Activated CD4-positive, alpha-beta T cell treated with anti-CD3 and anti-CD28 coated beads for 36 hours (primary cell): ENCODE data around the gene STARD5. TPM values are rescaled to one million over a fixed set of nuclear protein-coding genes. Genes with fewer than 3 reads are reported as not detected.
A peak's percentile ranks its signal among the peaks of the same experiment; 100 is the strongest.

Source experiments
- ATAC-seq: fragments of 200-7000 bp; cut with Tn5 transposase; one replicate; pipeline ENCODE4 v1.10.0; 2021; ENCODE audit warnings: mild to moderate bottlenecking, moderate library complexity
- CTCF ChIA-PET: fragments of 350-600 bp; sonication (Branson Sonifier 250); formaldehyde crosslinking; loops from one replicate; lab custom pipeline; 2021; ENCODE audit warnings: antibody characterized with exemption; lab: Charles Lee
- POLR2A ChIA-PET: fragments of 350-600 bp; sonication (Branson Sonifier 250); formaldehyde crosslinking; loops from one replicate; lab custom pipeline; 2021; ENCODE audit warnings: antibody characterized with exemption, inconsistent platforms; lab: Charles Lee
- DNase-seq: peaks from one replicate; pipeline ENCODE4 v3.0.0-alpha.2; 2020
- H3K27ac Mint-ChIP-seq: one replicate; pipeline ENCODE4 v1.8.0; 2021; ENCODE audit warnings: mixed read lengths
- H3K27me3 Mint-ChIP-seq: one replicate; pipeline ENCODE4 v1.8.0; 2021; ENCODE audit warnings: mixed read lengths
- H3K36me3 Mint-ChIP-seq: one replicate; pipeline ENCODE4 v1.8.0; 2021; ENCODE audit warnings: low read depth, mixed read lengths
- H3K4me1 Mint-ChIP-seq: one replicate; pipeline ENCODE4 v1.8.0; 2021; ENCODE audit warnings: mixed read lengths
- H3K4me3 Mint-ChIP-seq: one replicate; pipeline ENCODE4 v1.8.0; 2021; ENCODE audit warnings: mild to moderate bottlenecking, moderate library complexity, mixed read lengths
- H3K9me3 Mint-ChIP-seq: one replicate; pipeline ENCODE4 v1.8.0; 2021; ENCODE audit warnings: low read depth, mixed read lengths
- intact Hi-C, 2 experiments: fragments of 100-400 bp; cut with DNase I in 1 of 2; cut with micrococcal nuclease in 1 of 2; formaldehyde crosslinking; loops; one replicate each; pipeline versions ENCODE4 v1.14.2 to v1.15.1; 2022 to 2024; cut with DNase I, micrococcal nuclease
- total RNA-seq, 2 experiments: library from RNA; stranded (reverse); gene quantifications; one replicate each; pipeline ENCODE4 v1.2.3, GENCODE V29; 2021

STARD5 gene
- total RNA-seq, 2 experiments from 2014 or later, result 8.9 to 9.2 TPM

DNA sequence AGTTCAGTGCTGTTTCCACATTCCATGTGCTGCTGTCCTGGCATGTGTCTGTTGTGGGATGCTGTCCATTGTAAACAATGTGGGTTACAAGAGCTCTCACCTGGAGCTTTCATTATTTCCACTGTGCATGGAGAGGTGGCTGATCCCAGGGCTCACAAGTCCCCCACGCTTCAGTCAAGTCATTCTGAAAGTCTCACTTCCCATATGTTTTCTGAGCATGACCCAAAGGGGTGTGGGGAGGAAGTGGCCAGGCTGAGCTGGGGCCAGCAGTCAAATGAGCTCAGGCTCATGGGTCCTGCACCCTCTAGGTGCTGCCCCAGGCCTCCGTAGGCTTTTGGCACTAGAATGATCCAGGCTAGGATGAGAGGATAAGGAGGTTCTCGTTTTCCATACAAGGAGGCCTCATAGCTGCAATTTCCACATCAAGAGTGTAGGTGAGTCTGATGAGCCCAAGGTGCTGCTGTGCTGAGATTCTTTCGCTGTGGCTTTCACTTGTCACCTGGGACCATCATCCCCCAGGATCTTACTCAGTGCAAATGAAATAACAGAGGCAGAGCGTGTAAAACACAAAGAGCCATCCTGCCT lies 22.0 kb downstream of the STARD5 start:
- Mint-ChIP-seq H3K9me3 (no peaks in the 10 kb centered on the region), H3K36me3 (peaks cover 98% of the 10 kb centered on the region), H3K27ac (peak overlapping the region; percentile 98), H3K4me1 (peaks cover 66% of the 10 kb centered on the region), H3K27me3 (no peaks in the 10 kb centered on the region), H3K4me3 (peak overlapping the region; percentile 94)
- ChIA-PET CTCF (interaction anchor here (0.5 to 5.0 kb wide), 15 partner anchors 9 to 1307 kb away, joined by 3 to 31 read pairs (median 3); no protein-coding TSS in a partner anchor), POLR2A (interaction anchor here (0.9 to 2.6 kb wide), 3 partner anchors 15 to 36 kb away, joined by 3 to 8 read pairs (median 5); partner anchors contain the start of gene STARD5)
- peak; percentile 45 for ATAC-seq
- DNase-seq, result peak; percentile 67
- intact Hi-C loops, result loop anchor here in 1 of 2 experiments (1.0 kb wide), 1 partner anchor 22 kb away; the partner anchor contains the start of gene STARD5

DNA sequence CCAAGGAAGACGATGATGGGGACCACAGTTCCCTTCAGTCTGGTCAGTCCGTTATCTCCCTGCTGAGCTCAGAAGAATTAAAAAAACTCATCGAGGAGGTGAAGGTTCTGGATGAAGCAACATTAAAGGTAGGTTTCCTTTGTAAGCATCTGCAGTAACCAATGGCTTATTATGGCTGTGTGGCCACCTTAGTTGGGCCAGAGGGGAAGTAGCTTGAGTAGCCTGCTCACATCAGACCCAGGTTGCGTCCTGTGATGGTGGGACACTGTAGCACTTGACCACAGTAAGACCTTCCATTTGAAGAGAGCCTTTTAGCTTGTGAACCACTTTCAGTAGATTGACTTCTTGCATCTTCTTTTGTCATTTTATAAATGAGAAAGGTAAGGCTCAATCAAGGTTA lies 22.6 kb downstream of the STARD5 start:
- Mint-ChIP-seq H3K9me3 (no peaks in the 10 kb centered on the region), H3K27me3 (no peaks in the 10 kb centered on the region), H3K4me3 (peak overlapping the region; percentile 94), H3K36me3 (peaks cover 95% of the 10 kb centered on the region), H3K4me1 (peaks cover 68% of the 10 kb centered on the region), H3K27ac (peak overlapping the region; percentile 98)
- DNase-seq (no peak), ATAC-seq (no peak)
- intact Hi-C loops, result no loop called here
- ChIA-PET CTCF (interaction anchor here (0.6 to 5.0 kb wide), 11 partner anchors 9 to 91 kb away, joined by 3 to 31 read pairs (median 3); no protein-coding TSS in a partner anchor), POLR2A (interaction anchor here (0.9 to 2.6 kb wide), 3 partner anchors 14 to 35 kb away, joined by 3 to 8 read pairs (median 5); partner anchors contain the start of gene STARD5)

DNA sequence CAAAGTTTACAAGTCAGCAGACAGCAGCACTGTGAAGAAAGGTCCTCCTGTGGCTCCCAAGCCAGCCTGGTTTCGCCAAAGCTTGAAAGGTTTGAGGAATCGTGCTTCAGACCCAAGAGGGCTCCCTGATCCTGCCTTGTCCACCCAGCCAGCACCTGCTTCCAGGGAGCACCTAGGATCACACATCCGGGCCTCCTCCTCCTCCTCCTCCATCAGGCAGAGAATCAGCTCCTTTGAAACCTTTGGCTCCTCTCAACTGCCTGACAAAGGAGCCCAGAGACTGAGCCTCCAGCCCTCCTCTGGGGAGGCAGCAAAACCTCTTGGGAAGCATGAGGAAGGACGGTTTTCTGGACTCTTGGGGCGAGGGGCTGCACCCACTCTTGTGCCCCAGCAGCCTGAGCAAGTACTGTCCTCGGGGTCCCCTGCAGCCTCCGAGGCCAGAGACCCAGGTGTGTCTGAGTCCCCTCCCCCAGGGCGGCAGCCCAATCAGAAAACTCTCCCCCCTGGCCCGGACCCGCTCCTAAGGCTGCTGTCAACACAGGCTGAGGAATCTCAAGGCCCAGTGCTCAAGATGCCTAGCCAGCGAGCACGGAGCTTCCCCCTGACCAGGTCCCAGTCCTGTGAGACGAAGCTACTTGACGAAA lies 24.2 kb downstream of the STARD5 start:
- H3K4me1 Mint-ChIP-seq, result peaks cover 68% of the 10 kb centered on the region
- intact Hi-C loops, result loop anchor here in 1 of 2 experiments (10.0 kb wide), 3 partner anchors 295 to 1245 kb away; partner anchors contain the start of genes MEX3B, RPS17 and TLNRD1
- no peak for ATAC-seq
- peaks cover 83% of the 10 kb centered on the region for H3K36me3 Mint-ChIP-seq
- peak overlapping the region; percentile 98 for H3K27ac Mint-ChIP-seq
- CTCF ChIA-PET, result interaction anchor here (0.6 to 5.0 kb wide), 8 partner anchors 9 to 75 kb away, joined by 3 to 31 read pairs (median 5); no protein-coding TSS in a partner anchor
- H3K4me3 Mint-ChIP-seq, result peak overlapping the region; percentile 94
- DNase-seq, result no peak
- POLR2A ChIA-PET, result interaction anchor here (1.2 kb wide), 1 partner anchor 24 kb away, joined by 3 read pairs; the partner anchor contains the start of gene STARD5
- H3K9me3 Mint-ChIP-seq, result no peaks in the 10 kb centered on the region
- H3K27me3 Mint-ChIP-seq, result no peaks in the 10 kb centered on the region

DNA sequence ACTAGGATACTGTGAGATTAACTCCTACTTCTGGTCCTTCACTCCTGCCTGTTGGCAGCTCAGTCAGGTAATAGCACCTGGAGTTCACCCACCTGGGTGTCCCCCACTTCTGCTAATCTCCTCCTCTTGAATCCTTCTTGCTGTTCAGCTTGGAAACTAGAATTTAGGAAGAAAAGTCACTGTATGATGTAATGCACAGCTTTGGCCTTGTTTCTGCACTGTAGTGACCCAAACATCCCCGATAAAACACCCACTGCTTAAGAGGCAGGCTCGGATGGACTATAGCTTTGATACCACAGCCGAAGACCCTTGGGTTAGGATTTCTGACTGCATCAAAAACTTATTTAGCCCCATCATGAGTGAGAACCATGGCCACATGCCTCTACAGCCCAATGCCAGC lies 24.8 kb downstream of the STARD5 start:
- Mint-ChIP-seq H3K27me3 (no peaks in the 10 kb centered on the region), H3K4me3 (peak overlapping the region; percentile 94), H3K27ac (peak overlapping the region; percentile 98), H3K36me3 (peaks cover 80% of the 10 kb centered on the region), H3K4me1 (peaks cover 68% of the 10 kb centered on the region), H3K9me3 (no peaks in the 10 kb centered on the region)
- ChIA-PET POLR2A (interaction anchor here (1.2 kb wide), 1 partner anchor 25 kb away, joined by 3 read pairs; the partner anchor contains the start of gene STARD5), CTCF (interaction anchor here (0.6 to 5.0 kb wide), 8 partner anchors 9 to 74 kb away, joined by 3 to 31 read pairs (median 3); no protein-coding TSS in a partner anchor)
- ATAC-seq (no peak), DNase-seq (no peak)
- intact Hi-C loops, result loop anchor here in 1 of 2 experiments (10.0 kb wide), 3 partner anchors 294 to 1246 kb away; partner anchors contain the start of genes MEX3B, RPS17 and TLNRD1

DNA sequence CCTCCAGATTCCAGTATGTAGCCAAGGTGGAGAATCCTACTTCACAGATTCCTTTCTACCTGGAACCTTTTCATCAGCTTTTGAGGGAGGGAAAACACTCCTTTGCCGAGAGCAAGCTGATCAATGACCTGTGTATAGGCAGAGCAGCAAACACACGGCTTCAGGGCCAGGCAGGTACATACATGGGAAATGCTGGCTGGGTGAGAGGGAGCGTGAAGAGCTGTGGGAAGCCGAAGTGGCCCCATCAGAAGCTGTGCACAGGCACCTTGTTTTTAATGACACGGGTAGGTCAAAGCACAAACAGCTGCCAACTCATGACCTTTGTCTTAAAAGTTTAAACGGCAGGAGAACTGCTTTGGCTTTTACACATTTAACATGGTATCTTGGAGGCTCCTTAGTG lies 25.3 kb downstream of the STARD5 start:
- H3K9me3 Mint-ChIP-seq, result no peaks in the 10 kb centered on the region
- H3K4me3 Mint-ChIP-seq, result peak overlapping the region; percentile 94
- no peaks in the 10 kb centered on the region for H3K27me3 Mint-ChIP-seq
- CTCF ChIA-PET, result interaction anchor here (0.7 to 5.0 kb wide), 7 partner anchors 8 to 45 kb away, joined by 3 to 31 read pairs (median 4); no protein-coding TSS in a partner anchor
- POLR2A ChIA-PET, result interaction anchor here (1.2 kb wide), 1 partner anchor 25 kb away, joined by 3 read pairs; the partner anchor contains the start of gene STARD5
- DNase-seq (no peak), ATAC-seq (no peak)
- intact Hi-C loops, result loop anchor here in 1 of 2 experiments (10.0 kb wide), 3 partner anchors 294 to 1246 kb away; partner anchors contain the start of genes MEX3B, RPS17 and TLNRD1
- peaks cover 68% of the 10 kb centered on the region for H3K4me1 Mint-ChIP-seq
- peaks cover 74% of the 10 kb centered on the region for H3K36me3 Mint-ChIP-seq
- peak overlapping the region; percentile 98 for H3K27ac Mint-ChIP-seq

DNA sequence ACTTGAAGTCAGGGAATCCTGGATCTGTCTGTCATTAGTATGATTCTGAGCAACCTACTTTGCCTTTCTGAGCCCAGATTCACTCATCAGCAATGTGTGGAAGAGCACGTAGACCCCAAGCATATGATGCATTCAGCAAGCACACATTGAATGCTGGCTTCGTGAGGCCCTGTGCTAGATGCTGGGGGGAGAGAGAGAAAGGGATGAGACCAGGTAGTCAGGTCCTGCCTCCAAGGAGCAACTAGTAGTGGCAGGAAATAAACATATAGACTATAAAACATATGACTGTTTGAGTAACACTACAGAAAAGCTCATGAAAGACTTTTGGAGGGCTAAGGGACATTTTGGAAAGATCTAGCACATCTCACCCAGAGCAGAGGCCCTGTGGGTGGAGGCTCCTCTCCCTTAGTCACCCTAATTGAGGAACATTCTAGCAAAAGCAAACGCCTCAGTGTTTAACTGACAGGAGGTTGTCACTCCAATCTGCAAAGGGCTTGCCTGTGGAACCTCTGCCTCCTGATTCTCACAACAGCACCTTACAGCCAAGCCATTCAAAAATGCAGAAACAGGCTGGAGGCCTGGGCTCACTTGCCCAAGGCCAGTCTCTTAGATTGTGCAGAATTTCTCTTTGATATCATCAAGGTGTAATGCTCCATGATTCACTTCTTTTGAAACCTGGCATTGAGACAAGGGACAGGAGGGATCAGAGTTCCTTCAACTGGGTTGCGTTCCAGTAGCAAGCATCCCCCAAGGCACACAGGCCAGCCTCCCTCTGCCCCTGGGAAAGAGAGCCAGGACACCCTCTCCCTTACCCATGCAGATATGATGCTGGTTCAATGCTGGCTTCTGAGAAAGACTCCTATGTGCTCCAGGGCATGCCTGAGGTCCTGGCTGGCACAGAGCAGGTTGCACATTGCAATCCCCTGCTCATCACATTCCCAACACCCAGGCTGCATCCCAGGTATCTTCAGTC lies 26.1 kb downstream of the STARD5 start:
- CTCF ChIA-PET, result interaction anchor here (0.9 to 1.7 kb wide), 3 partner anchors 7 to 25 kb away, joined by 3 to 7 read pairs (median 4); no protein-coding TSS in a partner anchor
- Mint-ChIP-seq H3K4me3 (peak overlapping the region; percentile 94), H3K36me3 (peaks cover 67% of the 10 kb centered on the region), H3K4me1 (peaks cover 62% of the 10 kb centered on the region), H3K27me3 (no peaks in the 10 kb centered on the region), H3K9me3 (no peaks in the 10 kb centered on the region), H3K27ac (peak overlapping the region; percentile 98)
- intact Hi-C loops, result loop anchor here (1.0 to 10.0 kb wide), 8 partner anchors 23 to 1327 kb away; partner anchors contain the start of genes MEX3B (in 2 of the 2), RPS17 (in 2 of the 2), BCL2A1 (in 1 of the 2) and TLNRD1 (in 1 of the 2)
- POLR2A ChIA-PET, result no interaction called here
- DNase-seq, result peak; percentile 73
- ATAC-seq, result peak; percentile 24

DNA sequence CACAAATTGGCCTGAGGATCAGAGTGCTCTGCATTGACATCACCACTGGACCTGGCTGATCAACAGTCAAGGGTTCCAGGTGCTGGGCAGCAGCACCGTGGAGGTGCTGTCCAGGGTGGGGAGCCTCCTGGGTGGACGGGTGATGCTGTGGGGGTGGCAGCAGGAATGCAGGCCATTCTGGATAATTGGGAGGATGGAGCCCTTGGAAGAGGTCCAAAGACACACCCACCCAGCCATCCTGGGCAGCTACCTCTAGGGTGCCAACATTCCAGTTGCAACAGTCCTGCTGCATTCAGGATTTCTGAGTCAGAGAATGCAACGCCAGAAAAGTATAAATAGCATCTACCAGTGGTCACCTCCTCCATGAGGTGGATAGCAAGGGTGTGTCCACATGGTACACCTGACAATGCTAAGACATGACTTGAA lies 26.8 kb downstream of the STARD5 start:
- CTCF ChIA-PET, result interaction anchor here (0.6 to 2.7 kb wide), 7 partner anchors 10 to 31 kb away, joined by 3 to 18 read pairs (median 4); no protein-coding TSS in a partner anchor
- Mint-ChIP-seq H3K36me3 (peaks cover 60% of the 10 kb centered on the region), H3K4me1 (peaks cover 62% of the 10 kb centered on the region), H3K27ac (peak overlapping the region; percentile 98), H3K27me3 (no peaks in the 10 kb centered on the region), H3K9me3 (no peaks in the 10 kb centered on the region), H3K4me3 (peak overlapping the region; percentile 94)
- DNase-seq (no peak), ATAC-seq (no peak)
- POLR2A ChIA-PET, result interaction anchor here (0.7 to 1.2 kb wide), 4 partner anchors 10 to 750 kb away, joined by 3 to 7 read pairs (median 3); partner anchors contain the start of gene STARD5
- intact Hi-C loops, result loop anchor here (1.0 to 10.0 kb wide), 8 partner anchors 22 to 1326 kb away; partner anchors contain the start of genes MEX3B (in 2 of the 2), RPS17 (in 2 of the 2), BCL2A1 (in 1 of the 2) and TLNRD1 (in 1 of the 2)

DNA sequence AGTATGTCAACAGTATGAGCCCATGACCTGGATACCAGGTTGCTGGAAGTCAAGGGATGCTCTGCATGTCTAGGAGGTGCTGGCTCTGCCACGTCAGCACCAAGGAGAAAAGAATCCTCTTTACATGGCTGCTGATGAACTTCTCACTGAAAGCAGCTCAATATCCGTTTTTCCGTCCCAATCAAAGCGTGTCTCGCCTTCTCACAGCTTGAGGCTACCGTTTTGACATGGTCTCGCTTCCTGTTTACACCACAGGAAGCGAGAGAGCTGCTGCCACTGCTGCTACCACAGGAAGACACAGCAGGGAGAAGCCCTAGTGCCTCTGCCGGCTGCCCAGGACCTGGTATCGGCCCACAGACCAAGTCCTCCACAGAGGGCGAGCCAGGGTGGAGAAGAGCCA lies 27.3 kb downstream of the STARD5 start:
- CTCF ChIA-PET, result interaction anchor here (0.6 to 2.7 kb wide), 8 partner anchors 10 to 36 kb away, joined by 3 to 18 read pairs (median 4); no protein-coding TSS in a partner anchor
- H3K36me3 Mint-ChIP-seq, result peaks cover 55% of the 10 kb centered on the region

DNA sequence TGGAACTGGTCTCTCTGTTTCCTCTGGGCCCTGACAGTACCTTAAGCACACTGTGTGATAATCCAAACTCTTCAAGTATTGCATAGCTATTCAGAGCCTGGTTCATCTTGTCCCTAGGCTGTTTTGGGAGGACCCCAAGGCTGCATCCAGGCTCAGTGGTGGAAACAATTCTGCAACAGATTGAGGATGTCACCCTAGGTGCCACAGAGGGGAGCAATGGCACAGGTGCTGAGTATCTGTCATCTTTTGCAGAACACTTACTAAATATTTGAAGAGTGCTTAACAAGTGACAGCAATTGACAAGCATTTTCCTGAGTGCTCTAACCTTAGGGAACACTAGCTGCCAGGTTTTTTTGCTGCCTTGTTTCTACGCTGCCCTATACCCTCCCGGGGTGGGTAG lies 27.8 kb downstream of the STARD5 start:
- ATAC-seq (no peak), DNase-seq (peak; percentile 34)
- Mint-ChIP-seq H3K27ac (peak overlapping the region; percentile 98), H3K4me1 (peaks cover 62% of the 10 kb centered on the region), H3K27me3 (no peaks in the 10 kb centered on the region), H3K9me3 (no peaks in the 10 kb centered on the region), H3K4me3 (peak overlapping the region; percentile 94), H3K36me3 (peaks cover 50% of the 10 kb centered on the region)
- intact Hi-C loops, result loop anchor here (1.0 to 10.0 kb wide), 10 partner anchors 10 to 1325 kb away; partner anchors contain the start of genes MEX3B (in 2 of the 2), RPS17 (in 2 of the 2), TLNRD1 (in 2 of the 2) and BCL2A1 (in 1 of the 2)
- POLR2A ChIA-PET, result interaction anchor here (1.0 to 1.2 kb wide), 3 partner anchors 11 to 273 kb away, joined by 3 to 7 read pairs (median 3); partner anchors contain the start of gene STARD5
- CTCF ChIA-PET, result interaction anchor here (0.7 to 2.7 kb wide), 8 partner anchors 9 to 36 kb away, joined by 3 to 18 read pairs (median 4); no protein-coding TSS in a partner anchor

More for the DNA sequence above, 27.3 kb downstream of the STARD5 start:
- DNase-seq, result peak; percentile 86
- POLR2A ChIA-PET, result interaction anchor here (0.7 to 1.2 kb wide), 4 partner anchors 11 to 750 kb away, joined by 3 to 7 read pairs (median 3); partner anchors contain the start of gene STARD5
- peak; percentile 54 for ATAC-seq
- Mint-ChIP-seq H3K27ac (peak overlapping the region; percentile 98), H3K4me3 (peak overlapping the region; percentile 94), H3K9me3 (no peaks in the 10 kb centered on the region), H3K4me1 (peaks cover 62% of the 10 kb centered on the region), H3K27me3 (no peaks in the 10 kb centered on the region)
- intact Hi-C loops, result loop anchor here (1.0 to 10.0 kb wide), 11 partner anchors 10 to 1326 kb away; partner anchors contain the start of genes MEX3B (in 2 of the 2), RPS17 (in 2 of the 2), TLNRD1 (in 2 of the 2) and BCL2A1 (in 1 of the 2)
